IPS DF 4.7 (cell line): Measurements from ENCODE around the gene STING1.
"Not testable (repeated sequence)": the region's sequence is repeated elsewhere in the genome, so short reads cannot be mapped to it uniquely, and the experiment has no call there.

Experiments used
- DNase-seq: peaks from one replicate; pipeline ENCODE4 v3.0.0-alpha.2; 2013; ENCODE audit warnings: low spot score; ENCODE audit errors: extremely low read depth

The STING1 gene

GRCh38 chr5:139503036-139503817 lies 20.7 kb upstream of the STING1 start:
- DNase-seq: not testable (repeated sequence)

DNA sequence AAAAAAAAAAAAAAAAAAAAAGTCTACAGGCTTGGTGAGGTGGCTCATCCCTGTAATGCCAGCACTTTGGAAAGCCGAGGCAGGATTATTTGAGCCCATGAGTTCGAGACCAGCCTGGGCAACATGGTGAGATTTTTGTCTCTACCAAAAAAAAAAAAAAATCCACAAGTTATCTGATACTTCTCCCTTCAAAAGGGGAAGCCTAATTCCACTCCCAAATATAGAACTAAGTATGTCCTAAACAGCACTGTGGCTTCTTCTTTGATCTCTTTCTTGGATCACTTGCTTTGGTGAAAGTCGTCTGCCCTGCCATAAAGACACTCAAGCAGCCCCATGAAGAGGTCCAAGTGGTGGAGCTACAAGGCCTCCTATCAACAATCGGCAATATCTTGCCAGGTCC lies 18.8 kb upstream of the STING1 start:
- DNase-seq: no peak

GRCh38 chr5:139495638-139496435 lies 13.3 kb upstream of the STING1 start:
- DNase-seq: no peak

DNA sequence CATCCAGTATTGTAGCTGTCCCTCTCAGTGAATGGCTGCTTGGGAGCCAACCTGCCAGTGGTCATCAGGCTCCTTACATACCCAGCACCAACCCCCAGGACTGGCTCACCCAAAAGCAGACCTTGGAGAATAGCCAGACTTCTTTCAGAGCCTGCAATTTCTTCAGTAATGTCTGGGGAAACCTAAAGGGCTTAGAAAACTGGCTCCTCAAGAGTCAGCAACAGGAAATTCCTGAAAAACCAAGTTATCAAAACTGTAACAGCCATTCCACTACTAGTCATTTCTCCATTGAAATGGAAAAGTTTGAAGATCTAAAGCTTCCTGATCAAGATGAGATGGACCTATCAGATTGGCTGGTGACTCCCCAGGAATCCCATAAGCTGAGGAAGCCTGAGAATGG lies 12.3 kb upstream of the STING1 start:
- no peak for DNase-seq

GRCh38 chr5:139494256-139494655 lies 11.7 kb upstream of the STING1 start:
- no peak for DNase-seq

GRCh38 chr5:139492700-139493192 lies 10.2 kb upstream of the STING1 start:
- no peak for DNase-seq

- no peak for DNase-seq
Measured at GRCh38 chr5:139488260-139488659, 5.7 kb upstream of the STING1 start.

GRCh38 chr5:139486201-139486600 lies 3.6 kb upstream of the STING1 start:
- DNase-seq: no peak

DNA sequence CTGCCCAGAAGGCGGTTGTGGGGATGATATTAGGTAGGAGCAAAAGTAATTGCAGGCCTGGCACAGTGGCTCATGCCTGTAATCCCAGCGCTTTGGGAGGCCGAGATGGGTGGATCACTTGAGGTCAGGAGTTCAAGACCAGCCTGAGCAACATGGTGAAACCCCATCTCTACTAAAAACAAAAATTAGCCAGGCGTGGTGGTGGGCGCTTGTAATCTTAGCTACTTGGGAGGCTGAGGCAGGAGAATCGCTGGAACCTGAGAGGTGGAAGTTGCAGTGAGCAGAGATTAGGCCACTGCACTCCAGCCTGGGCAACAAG lies 291 bp upstream of the STING1 start:
- not testable (repeated sequence) for DNase-seq

DNA sequence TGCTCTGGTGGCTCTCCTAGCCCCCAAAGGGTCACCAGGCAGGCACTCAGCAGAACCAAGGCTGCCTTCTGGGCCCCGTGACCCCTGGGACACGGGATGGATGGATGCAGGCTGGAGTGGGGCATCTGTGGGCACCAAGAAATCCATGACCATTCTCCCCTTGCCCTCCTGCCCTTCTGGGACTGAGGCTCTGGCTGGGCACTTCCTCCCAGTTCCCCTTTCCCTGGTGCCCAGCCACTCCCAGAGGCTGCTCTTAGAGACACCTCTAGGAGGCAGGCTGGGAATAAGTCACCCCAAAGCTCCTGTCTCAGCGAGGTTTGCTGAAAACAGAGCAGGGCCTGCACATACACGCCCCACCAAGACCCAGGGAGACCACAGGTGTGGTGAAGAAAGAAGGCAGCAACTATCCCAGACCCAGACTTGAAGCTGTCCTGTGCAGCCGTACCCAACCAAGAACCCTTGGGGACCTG lies 943 bp downstream of the STING1 start:
- DNase-seq: no peak

- DNase-seq: no peak
Measured at GRCh38 chr5:139481122-139481533, 1.4 kb downstream of the STING1 start.

GRCh38 chr5:139479729-139480128 lies 2.8 kb downstream of the STING1 start:
- not testable (repeated sequence) for DNase-seq

DNA sequence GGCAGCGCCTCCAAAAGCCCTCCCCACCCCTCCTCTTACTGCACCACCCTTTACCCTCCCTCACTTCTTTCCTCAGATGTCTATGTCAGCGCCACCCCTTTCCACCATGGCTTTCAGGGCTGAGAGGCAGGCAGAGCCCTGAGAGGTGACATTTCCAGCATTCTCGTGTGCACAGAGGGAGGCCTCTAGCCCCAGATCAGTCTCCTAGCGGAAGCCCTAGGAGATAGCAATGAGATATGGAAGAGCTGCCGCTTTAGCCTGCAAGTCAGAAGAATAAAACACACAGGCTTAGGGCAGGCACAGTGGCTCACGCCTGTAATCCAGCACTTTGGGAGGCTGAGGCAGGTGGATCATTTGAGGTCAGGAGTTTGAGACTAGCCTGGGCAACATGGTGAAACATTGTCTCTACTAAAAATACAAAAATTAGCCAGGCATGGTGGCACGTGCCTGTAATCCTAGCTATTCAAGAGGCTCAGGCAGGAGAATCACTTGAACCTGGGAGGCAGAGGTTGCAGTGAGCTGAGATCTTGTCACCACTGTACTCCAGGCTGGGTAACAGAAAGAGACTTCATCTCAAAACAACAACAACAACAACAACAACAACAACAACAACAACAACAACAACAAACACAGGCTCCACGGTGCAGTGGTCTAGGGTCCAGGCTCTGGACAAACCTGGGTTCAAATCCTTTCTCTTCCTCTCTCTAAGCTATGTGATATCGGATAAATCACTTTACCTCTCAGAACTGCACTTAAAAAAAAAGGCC lies 3.7 kb downstream of the STING1 start:
- DNase-seq: not testable (repeated sequence)

- DNase-seq: no peak
Measured at GRCh38 chr5:139475865-139476617, 6.5 kb downstream of the STING1 start.

DNA sequence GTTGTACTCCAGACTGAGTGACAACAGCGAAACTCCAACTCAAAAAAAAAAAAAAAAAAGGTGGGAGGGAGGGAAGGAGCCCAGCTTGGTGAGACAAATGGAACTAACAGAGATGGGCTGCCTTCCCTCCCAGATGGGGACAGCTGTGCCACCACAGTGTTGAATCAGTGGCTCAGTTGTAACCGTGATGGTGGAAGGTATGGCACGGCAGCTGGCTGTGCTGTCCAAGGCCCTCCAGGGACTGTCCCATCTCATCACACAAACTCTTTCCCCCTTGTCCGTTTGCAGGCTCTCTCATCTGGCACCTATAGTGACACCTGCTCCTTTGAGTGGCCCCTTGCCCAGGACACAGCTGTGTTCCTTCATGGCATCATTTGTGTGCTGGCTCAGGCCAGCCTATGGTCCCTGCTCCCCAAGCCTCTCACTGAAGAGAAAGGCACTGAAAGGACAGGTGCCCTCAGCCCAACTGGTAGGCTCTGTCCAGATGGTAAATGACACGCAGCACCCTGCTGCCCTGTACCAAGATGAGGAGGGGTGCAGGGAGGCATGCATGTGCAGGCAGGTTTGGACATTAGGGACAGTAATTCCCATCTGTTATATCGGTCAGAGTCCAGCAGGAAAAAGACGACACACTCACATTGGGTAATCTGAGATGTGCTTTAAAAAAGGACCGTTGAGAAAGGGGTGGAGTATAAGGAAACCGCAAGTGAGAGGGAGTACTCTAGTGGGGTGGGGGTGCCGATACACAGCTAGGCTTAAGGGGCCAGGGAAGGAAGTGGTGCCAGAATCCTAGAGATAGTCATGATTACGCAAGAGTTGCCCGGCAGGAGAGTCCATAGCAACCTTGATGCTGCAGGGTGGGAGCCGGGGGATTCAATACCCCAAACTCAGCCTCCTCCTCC lies 7.4 kb downstream of the STING1 start:
- DNase-seq: no peak

DNA sequence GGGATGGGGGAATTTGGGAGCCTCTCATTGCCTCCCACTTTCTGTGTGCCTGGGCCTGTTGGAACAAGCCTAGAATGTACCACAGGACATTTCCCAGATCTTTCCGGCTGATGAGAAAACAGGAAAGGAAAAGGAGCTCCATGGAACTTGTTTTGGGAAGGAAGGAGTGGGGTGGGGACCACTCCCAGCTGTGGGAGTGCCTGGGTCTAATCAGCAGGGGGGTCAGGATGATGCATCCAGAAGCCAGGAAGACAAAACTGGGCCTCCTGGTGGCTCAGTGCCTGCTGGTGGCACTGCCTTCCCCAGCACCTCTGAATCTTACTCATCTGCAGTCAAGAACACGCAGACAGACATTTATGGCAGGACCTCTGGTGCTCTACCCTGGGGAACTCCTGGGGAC lies 9.0 kb downstream of the STING1 start:
- DNase-seq: no peak

- DNase-seq: no peak
Measured at GRCh38 chr5:139473105-139473504, 9.5 kb downstream of the STING1 start.

GRCh38 chr5:139472386-139473030 lies 10.1 kb downstream of the STING1 start:
- DNase-seq: no peak

- no peak for DNase-seq
Measured at GRCh38 chr5:139470821-139471300, 11.7 kb downstream of the STING1 start, which contains the start of gene SMIM33. SMIM33 (plus strand) TSS chr5:139471004; CDS start chr5:139471122, 118 bp downstream.
